PC-9 (cell line): Measurements from ENCODE around the gene SDHB. TPM values are rescaled to one million over a fixed set of nuclear protein-coding genes. Genes with fewer than 3 reads are reported as not detected.

Experiments
- BruUV-seq: library from RNA; stranded (reverse); fragments of 400-500 nt; replicated peaks from 2 replicates; lab custom pipeline; 2021; lab: Mats Ljungman, UMichigan
- CTCF ChIA-PET: fragments of 300-600 bp; sonication (Branson Sonifier 250); formaldehyde crosslinking; loops from one replicate; lab custom pipeline; 2022; ENCODE audit warnings: antibody characterized with exemption; lab: Charles Lee
- POLR2A ChIA-PET: fragments of 300-600 bp; sonication (Branson Sonifier 250); formaldehyde crosslinking; loops from one replicate; lab custom pipeline; 2022; ENCODE audit warnings: antibody characterized with exemption; ENCODE audit not compliant: unreplicated experiment; lab: Charles Lee
- DNase-seq, 2 experiments: peaks; one replicate each; pipeline versions ENCODE4 v3.0.0 to v3.0.0-alpha.2; 2015 to 2022; ENCODE audit warnings: mixed read lengths in 1 of 2
- H2AFZ ChIP-seq: fragments of 200-600 bp; sonication (generic); 2 replicates; pipeline ENCODE4 v1.8.1; 2017; ENCODE audit warnings: antibody characterized with exemption
- H3F3A ChIP-seq: fragments of 200-600 bp; sonication (generic); 2 replicates; pipeline ENCODE4 v1.8.1; 2017; ENCODE audit warnings: antibody characterized with exemption, mild to moderate bottlenecking, low read depth; ENCODE audit not compliant: insufficient read depth
- H3K27ac ChIP-seq: fragments of 200-600 bp; sonication (generic); 2 replicates; pipeline ENCODE4 v1.6.1; 2016; ENCODE audit warnings: mixed run types
- H3K27me3 ChIP-seq: fragments of 200-600 bp; sonication (generic); 2 replicates; pipeline ENCODE4 v1.6.1; 2016; ENCODE audit warnings: low read depth, mixed run types; ENCODE audit not compliant: insufficient read depth
- H3K36me3 ChIP-seq: fragments of 200-600 bp; sonication (generic); 2 replicates; pipeline ENCODE4 v1.6.1; 2016; ENCODE audit warnings: low read depth, mixed run types
- H3K4me1 ChIP-seq: fragments of 200-600 bp; sonication (generic); replicated peaks from 2 replicates; pipeline ENCODE4 v1.6.1; 2016; ENCODE audit warnings: mixed run types; ENCODE audit not compliant: insufficient read depth
- H3K4me2 ChIP-seq: fragments of 200-600 bp; sonication (generic); 2 replicates; pipeline ENCODE4 v1.6.1; 2017; ENCODE audit warnings: mixed run types
- H3K4me3 ChIP-seq: fragments of 200-600 bp; sonication (generic); 2 replicates; pipeline ENCODE4 v1.6.1; 2016; ENCODE audit warnings: mixed run types
- H3K79me2 ChIP-seq: fragments of 200-600 bp; sonication (generic); 2 replicates; pipeline ENCODE4 v1.6.1; 2017; ENCODE audit warnings: low read depth, mixed run types
- H3K9me2 ChIP-seq: fragments of 200-600 bp; sonication (generic); 2 replicates; pipeline ENCODE4 v1.8.1; 2017; ENCODE audit warnings: mild to moderate bottlenecking; ENCODE audit not compliant: insufficient read depth
- H3K9me3 ChIP-seq: fragments of 200-600 bp; sonication (generic); 2 replicates; pipeline ENCODE4 v1.8.1; 2016; ENCODE audit warnings: low read depth; ENCODE audit not compliant: insufficient read depth
- H4K20me1 ChIP-seq: fragments of 200-600 bp; sonication (generic); 2 replicates; pipeline ENCODE4 v1.8.1; 2017; ENCODE audit not compliant: insufficient read depth
- CTCF ChIP-seq: fragments of 200-600 bp; sonication (generic); conservative IDR thresholded peaks from 2 replicates; pipeline ENCODE4 v1.6.1; 2017; ENCODE audit warnings: mixed run types, antibody characterized with exemption, mild to moderate bottlenecking, moderate library complexity
- EZH2 ChIP-seq: fragments of 200-600 bp; sonication (generic); IDR thresholded peaks from 2 replicates; pipeline ENCODE4 v1.8.0; 2017; ENCODE audit warnings: antibody characterized with exemption, low read depth
- intact Hi-C: fragments of 100-400 bp; cut with micrococcal nuclease; formaldehyde crosslinking; loops from one replicate; pipeline ENCODE4 v1.10.0; 2022; ENCODE audit not compliant: unreplicated experiment
- total RNA-seq: library from RNA; stranded (reverse); gene quantifications from 2 replicates; pipeline ENCODE4 v1.2.3, GENCODE V29; 2021

SDHB gene
- total RNA-seq, 1 experiment from 2014 or later: 101 TPM

GRCh38 chr1:16980473-16981268 lies 73.2 kb downstream of the SDHB start, which contains the start of gene MFAP2:
Gene MFAP2 (minus strand): TSS chr1:16980620. CDS start chr1:16978273, 2,347 bp downstream.
- no peak for TF ChIP-seq CTCF
- TF ChIP-seq EZH2: no peak
- no peaks in the 10 kb centered on the region for H3K27me3 ChIP-seq
- no peak within 1 kb of the TSS for H3K27ac ChIP-seq
- BruUV-seq: no TSS peak
- no peak within 1 kb of the TSS for H3K4me3 ChIP-seq
- intact Hi-C loops: no loop called here
- no peaks in the 10 kb centered on the region for H3K79me2 ChIP-seq
- ChIA-PET POLR2A (no interaction called here), CTCF (interaction anchor here (0.6 kb wide), 1 partner anchor 65 kb away, joined by 4 read pairs; no protein-coding TSS in a partner anchor)
- DNase-seq: no peak
- H3F3A ChIP-seq: peaks cover 10% of the 10 kb centered on the region; the same call in 1 of the 2 replicates
- no peak within 1 kb of the TSS for H2AFZ ChIP-seq
- H3K4me2 ChIP-seq: no peak within 1 kb of the TSS
- H3K4me1 ChIP-seq: peaks cover 11% of the 10 kb centered on the region
- no peaks in the 10 kb centered on the region for H3K9me3 ChIP-seq
- no peaks in the 10 kb centered on the region for H3K9me2 ChIP-seq
- no peaks in the 10 kb centered on the region for H3K36me3 ChIP-seq
- no peaks in the 10 kb centered on the region for H4K20me1 ChIP-seq

- Histone ChIP-seq H4K20me1 (no peaks in the 10 kb centered on the region), H3K4me3 (no peak overlapping the region), H3K4me1 (peaks cover 7% of the 10 kb centered on the region), H3K4me2 (no peak overlapping the region), H3K36me3 (no peaks in the 10 kb centered on the region), H3K79me2 (no peaks in the 10 kb centered on the region), H2AFZ (no peak overlapping the region), H3K9me3 (no peaks in the 10 kb centered on the region), H3K9me2 (no peaks in the 10 kb centered on the region), H3K27me3 (no peaks in the 10 kb centered on the region), H3K27ac (no peak overlapping the region), H3F3A (no peaks in the 10 kb centered on the region; the same call in 1 of the 2 replicates)
- BruUV-seq: no TSS peak
- ChIA-PET POLR2A (no interaction called here), CTCF (interaction anchor here (0.6 kb wide), 1 partner anchor 64 kb away, joined by 4 read pairs; no protein-coding TSS in a partner anchor)
- TF ChIP-seq EZH2: no peak
- TF ChIP-seq CTCF: no peak
- DNase-seq: no peak
- intact Hi-C loops: no loop called here
These were observed 74.1 kb downstream of the SDHB start for GRCh38 chr1:16979475-16980327.
